HL-60 (cell line): ENCODE results near the gene PHC2.

Experiments used
- CTCF ChIP-seq: IDR thresholded peaks from one replicate; pipeline ENCODE4 v1.5.1; 2011; ENCODE audit warnings: low read length, control low read depth, inconsistent platforms; ENCODE audit not compliant: insufficient read depth
- GABPA ChIP-seq: IDR thresholded peaks from 2 replicates; pipeline ENCODE4 v1.6.1; 2012; ENCODE audit warnings: low read depth
- POLR2AphosphoS5 ChIP-seq: IDR thresholded peaks from 2 replicates; pipeline ENCODE4 v1.6.1; 2012; ENCODE audit warnings: low read depth
- REST ChIP-seq: IDR thresholded peaks from 2 replicates; pipeline ENCODE4 v1.6.1; 2012; ENCODE audit warnings: low read depth; ENCODE audit not compliant: insufficient replicate concordance
- SPI1 ChIP-seq: IDR thresholded peaks from 2 replicates; pipeline ENCODE4 v1.6.1; 2012; ENCODE audit warnings: low read depth, mild to moderate bottlenecking, borderline replicate concordance

- TF ChIP-seq CTCF (no peak), REST (no peak), POLR2AphosphoS5 (no peak), SPI1 (no peak), GABPA (no peak)
These were observed 107.9 kb downstream of the PHC2 start for GRCh38 chr1:33322870-33323585.
